Spleen (tissue), 11 donors: ENCODE measurements around the gene NAGLU. TPM values are rescaled to one million over a fixed set of nuclear protein-coding genes. Genes with fewer than 3 reads are reported as not detected.
"Not testable (repeated sequence)": the region's sequence is repeated elsewhere in the genome, so short reads cannot be mapped to it uniquely, and the experiment has no call there.

Source experiments
- DNase-seq: peaks from one replicate; pipeline ENCODE4 v3.0.0-alpha.2; 2020
- H3K27ac ChIP-seq, 8 donors: fragments of 200-600 bp; sonication (generic) in 7 of 8; 1 replicate in 4 of 8; 2 replicates in 4 of 8; pipeline versions ENCODE4 v1.5.0 to v1.8.0; 2016 to 2021; ENCODE audit warnings: inconsistent platforms in 4 of 8, mild to moderate bottlenecking in 4 of 8, moderate library complexity in 1 of 8
- H3K27me3 ChIP-seq, 7 donors: fragments of 200-600 bp; sonication (generic) in 6 of 7; replicated peaks in 1 of 7; 1 replicate in 4 of 7; 2 replicates in 3 of 7; pipeline versions ENCODE4 v1.5.0 to v1.8.0; 2016 to 2021; ENCODE audit warnings: inconsistent platforms in 3 of 7, mild to moderate bottlenecking in 1 of 7
- H3K36me3 ChIP-seq, 6 donors: fragments of 200-600 bp; sonication (generic) in 5 of 6; 1 replicate in 4 of 6; 2 replicates in 2 of 6; pipeline versions ENCODE4 v1.5.0 to v1.8.0; 2016 to 2021; ENCODE audit warnings: inconsistent platforms in 2 of 6
- H3K4me1 ChIP-seq, 6 donors: fragments of 200-600 bp; sonication (generic) in 5 of 6; 1 replicate in 3 of 6; 2 replicates in 3 of 6; pipeline versions ENCODE4 v1.5.0 to v1.8.0; 2016 to 2021; ENCODE audit warnings: inconsistent platforms in 3 of 6
- H3K4me3 ChIP-seq, 8 donors: fragments of 200-600 bp; sonication (generic) in 7 of 8; 1 replicate in 4 of 8; 2 replicates in 4 of 8; pipeline versions ENCODE4 v1.5.0 to v1.8.0; 2016 to 2021; ENCODE audit warnings: inconsistent platforms in 4 of 8, mild to moderate bottlenecking in 4 of 8, moderate library complexity in 2 of 8
- H3K9me3 ChIP-seq, 8 donors: fragments of 200-600 bp; sonication (generic) in 7 of 8; 1 replicate in 4 of 8; 2 replicates in 4 of 8; pipeline versions ENCODE4 v1.5.0 to v1.8.0; 2016 to 2021; ENCODE audit warnings: inconsistent platforms in 4 of 8
- CTCF ChIP-seq, 11 experiments: fragments of 200-600 bp in 7 of 11; fragments of 450-650 bp in 4 of 11; sonication (generic) in 4 of 11; IDR thresholded peaks in 8 of 11; conservative IDR thresholded peaks in 3 of 11; 1 replicate in 7 of 11; 2 replicates in 4 of 11; pipeline versions ENCODE4 v1.4.0 to v1.8.0; 2016 to 2021; ENCODE audit warnings: antibody characterized with exemption in 11 of 11, inconsistent platforms in 4 of 11, mild to moderate bottlenecking in 1 of 11
- POLR2A ChIP-seq, 3 donors: fragments of 450-650 bp; IDR thresholded peaks; one replicate each; pipeline ENCODE4 v1.5.1; 2017; ENCODE audit warnings: antibody characterized with exemption in 3 of 3, mild to moderate bottlenecking in 1 of 3
- POLR2AphosphoS5 ChIP-seq, 3 donors: sonication (generic); formaldehyde crosslinking; IDR thresholded peaks; one replicate each; pipeline ENCODE4 v1.5.1; 2017; ENCODE audit warnings: antibody characterized with exemption in 3 of 3
- WGBS, 5 donors: extraction: QIAGEN DNeasy Blood & Tissue Kit in 3 of 5; methylation state at CpG; one replicate each; pipeline versions ENCODE4 v1.1.5 to v1.1.7; 2013 to 2018; 5-methylcytosine and 5-hydroxymethylcytosine counted together
- intact Hi-C: fragments of 100-400 bp; cut with DNase I; formaldehyde crosslinking; loops from one replicate; pipeline ENCODE4 v1.15.0; 2023; ENCODE audit warnings: low total_unique reads
- polyA plus RNA-seq, 3 donors: library from polyadenylated mRNA; stranded (reverse); fragments of 200-250 nt; gene quantifications; one replicate each; pipeline ENCODE4 v1.2.1, GENCODE V29; 2013
- total RNA-seq, 7 donors: library from RNA; depleted of rRNA in 3 of 7; stranded (reverse); fragments of >200 nt in 3 of 7; fragmentation: NEBNext Ultra II Directional in 4 of 7; extraction: Animal tissue kit (Norgen Biotek cat#: 25700) in 4 of 7; gene quantifications; one replicate each; pipeline versions ENCODE4 v1.1.0 to v1.2.1, GENCODE V29; 2016 to 2021
- donor health status: healthy with polysubstance abuse.
- donor health status: DM: no; HTN: no; CAD: no; lungs with moderate emphysema.
- donor health status: DM: no; HTN: no; CAD: no.
- donor health status: Bipolar disorder and iron deficiency.
- donor health status: healthy.
- donor health status: DM: no; HTN: no; CAD: no.
- donor health status: DM: yes; HTN: yes; CAD: no.

Gene NAGLU
- total and polyA plus RNA-seq, 10 donors, result 27.3 to 61.0 (median 49.3) TPM

GRCh38 chr17:42547698-42548069 is 11.6 kb downstream of the NAGLU start:
- Histone ChIP-seq H3K36me3 (peaks cover 0 to 31% (median 14%) of the 10 kb centered on the region in 6 donors), H3K4me1 (peaks cover 5 to 25% (median 18%) of the 10 kb centered on the region in 6 donors), H3K27me3 (peaks cover 0 to 4% (median 0%) of the 10 kb centered on the region in 7 donors), H3K4me3 (peak overlapping the region in 3 of 8 donors; percentile 30 to 72 (median 51)), H3K27ac (no peak overlapping the region), H3K9me3 (no peaks in the 10 kb centered on the region)
- intact Hi-C loops, result no loop called here
- no peak for DNase-seq
- TF ChIP-seq POLR2A (IDR thresholded peaks at IDR 0.05), result no peak
- TF ChIP-seq POLR2AphosphoS5 (IDR thresholded peaks at IDR 0.05), result no peak
- WGBS, 5 donors, result 85 to 91% (median 89%) methylated on average over 11 to 14 of the region's 14 CpGs

- H3K4me3 ChIP-seq, result peak overlapping the region; percentile 22 to 72 (median 36)
- 18 to 35% (median 21%) methylated on average over 46 to 74 of the region's 74 CpGs for whole genome bisulfite sequencing, 5 donors
- peak; percentile 94 for DNase-seq
- H3K9me3 ChIP-seq, result no peaks in the 10 kb centered on the region
- peaks cover 0 to 4% (median 0%) of the 10 kb centered on the region in 7 donors for H3K27me3 ChIP-seq
- peaks cover 7 to 31% (median 23%) of the 10 kb centered on the region in 6 donors for H3K4me1 ChIP-seq
- H3K27ac ChIP-seq, result peak overlapping the region in 2 of 8 donors; percentile 17 to 48
- intact Hi-C loops, result no loop called here
- peak in 9 of 11 experiments; percentile 20 to 66 (median 53) for TF ChIP-seq CTCF (IDR thresholded peaks at IDR 0.05 in 8 of 11, conservative IDR thresholded peaks at IDR 0.05 in 3 of 11)
- no peak for TF ChIP-seq POLR2A (IDR thresholded peaks at IDR 0.05)
- peak; percentile 70 to 84 (median 75) for TF ChIP-seq POLR2AphosphoS5 (IDR thresholded peaks at IDR 0.05)
- peaks cover 0 to 31% (median 10%) of the 10 kb centered on the region in 6 donors for H3K36me3 ChIP-seq
Observed at GRCh38 chr17:42548070-42548837, 12.2 kb downstream of the NAGLU start.

GRCh38 chr17:42548993-42549755 is 13.1 kb downstream of the NAGLU start:
- H3K4me3 ChIP-seq, result peak overlapping the region in 3 of 8 donors; percentile 39 to 72 (median 51)
- peaks cover 0 to 24% (median 2%) of the 10 kb centered on the region in 6 donors for H3K36me3 ChIP-seq
- no peak for TF ChIP-seq POLR2A (IDR thresholded peaks at IDR 0.05)
- no peak for TF ChIP-seq CTCF (IDR thresholded peaks at IDR 0.05 in 8 of 11, conservative IDR thresholded peaks at IDR 0.05 in 3 of 11)
- no peak for TF ChIP-seq POLR2AphosphoS5 (IDR thresholded peaks at IDR 0.05)
- no peaks in the 10 kb centered on the region for H3K9me3 ChIP-seq
- no peak for DNase-seq
- intact Hi-C loops, result no loop called here
- H3K27me3 ChIP-seq, result peaks cover 0 to 4% (median 0%) of the 10 kb centered on the region in 7 donors
- 74 to 84% (median 81%) methylated on average over 14 of the region's 14 CpGs for WGBS, 5 donors
- peaks cover 9 to 40% (median 32%) of the 10 kb centered on the region in 6 donors for H3K4me1 ChIP-seq
- no peak overlapping the region for H3K27ac ChIP-seq

- not testable (repeated sequence) for DNase-seq
- WGBS, 5 donors, result 87 to 98% (median 94%) methylated on average over 11 to 15 of the region's 15 CpGs
- H3K4me3 ChIP-seq, result peak within 1 kb of the TSS in 7 of 8 donors; percentile 60 to 94 (median 73)
Observed at GRCh38 chr17:42552736-42553135, 16.7 kb downstream of the NAGLU start, which contains the start of gene HSD17B1. HSD17B1 (plus strand) TSS chr17:42552923; CDS start chr17:42552934, 11 bp downstream.

More at GRCh38 chr17:42552736-42553135, 16.7 kb downstream of the NAGLU start, which contains the start of gene HSD17B1:
- H3K9me3 ChIP-seq, H3K27me3 ChIP-seq, intact Hi-C loops: not testable (repeated sequence)
- Histone ChIP-seq H3K4me1 (peaks cover 16 to 56% (median 46%) of the 10 kb centered on the region in 6 donors), H3K27ac (peak within 1 kb of the TSS in 7 of 8 donors; percentile 87 to 98 (median 91)), H3K36me3 (peaks cover 0 to 12% (median 0%) of the 10 kb centered on the region in 6 donors)
